Testis (tissue), 3 donors: Measurements from ENCODE around the gene MB21D2. TPM values are rescaled to one million over a fixed set of nuclear protein-coding genes. Genes with fewer than 3 reads are reported as not detected.

ENCODE experiments used
- DNase-seq: peaks from one replicate; pipeline ENCODE4 v3.0.0-alpha.2; 2019
- H3K27ac ChIP-seq, 2 donors: fragments of 200-600 bp; sonication (generic); one replicate each; pipeline ENCODE4 v1.5.1; 2019
- H3K27me3 ChIP-seq: fragments of 200-600 bp; sonication (generic); one replicate; pipeline ENCODE4 v1.5.1; 2019
- H3K36me3 ChIP-seq: fragments of 200-600 bp; sonication (generic); one replicate; pipeline ENCODE4 v1.5.1; 2017; ENCODE audit warnings: low read depth; ENCODE audit errors: missing control alignments
- H3K4me1 ChIP-seq: fragments of 200-600 bp; sonication (generic); one replicate; pipeline ENCODE4 v1.5.1; 2019
- H3K4me3 ChIP-seq, 2 donors: fragments of 200-600 bp; sonication (generic); one replicate each; pipeline ENCODE4 v1.5.1; 2017 to 2019
- H3K9me3 ChIP-seq: fragments of 200-600 bp; sonication (generic); one replicate; pipeline ENCODE4 v1.5.1; 2017
- POLR2A ChIP-seq: fragments of 450-650 bp; IDR thresholded peaks from one replicate; pipeline ENCODE4 v1.6.1; 2017; ENCODE audit warnings: antibody characterized with exemption, mild to moderate bottlenecking, moderate library complexity
- WGBS, 2 donors: methylation state at CpG; one replicate each; pipeline ENCODE4 v1.1.5; 2018; 5-methylcytosine and 5-hydroxymethylcytosine counted together
- intact Hi-C: fragments of 100-400 bp; cut with DNase I; formaldehyde crosslinking; loops from one replicate; pipeline ENCODE4 v1.15.1; 2023; ENCODE audit warnings: low total_unique reads
- polyA plus RNA-seq: library from polyadenylated mRNA; stranded (reverse); fragments of 350-450 nt; fragmentation: Illumina TruSeq; extraction: RNeasy Lipid Tissue Mini Kit (QIAGEN cat#74804); gene quantifications from one replicate; pipeline ENCODE4 v1.2.3, GENCODE V29; 2014; ENCODE audit warnings: low read depth, low replicate concordance; ENCODE audit not compliant: insufficient read depth
- total RNA-seq, 2 donors: library from RNA; depleted of rRNA; stranded (reverse); fragments of >200 nt; gene quantifications; one replicate each; pipeline ENCODE4 v1.2.3, GENCODE V29; 2016
- TF ChIP-seq, protein P1 (sequence below), 3 experiments: fragments of 450-650 bp in 2 of 3; fragments of 200-600 bp in 1 of 3; sonication (generic) in 1 of 3; IDR thresholded peaks; one replicate each; pipeline ENCODE4 v1.5.1; 2016 to 2019; ENCODE audit warnings: antibody characterized with exemption in 3 of 3, mild to moderate bottlenecking in 2 of 3, moderate library complexity in 1 of 3

MB21D2 gene
- total and polyA plus RNA-seq, 3 donors from 2014 or later = 13.4 to 29.2 (median 23.9) TPM

DNA sequence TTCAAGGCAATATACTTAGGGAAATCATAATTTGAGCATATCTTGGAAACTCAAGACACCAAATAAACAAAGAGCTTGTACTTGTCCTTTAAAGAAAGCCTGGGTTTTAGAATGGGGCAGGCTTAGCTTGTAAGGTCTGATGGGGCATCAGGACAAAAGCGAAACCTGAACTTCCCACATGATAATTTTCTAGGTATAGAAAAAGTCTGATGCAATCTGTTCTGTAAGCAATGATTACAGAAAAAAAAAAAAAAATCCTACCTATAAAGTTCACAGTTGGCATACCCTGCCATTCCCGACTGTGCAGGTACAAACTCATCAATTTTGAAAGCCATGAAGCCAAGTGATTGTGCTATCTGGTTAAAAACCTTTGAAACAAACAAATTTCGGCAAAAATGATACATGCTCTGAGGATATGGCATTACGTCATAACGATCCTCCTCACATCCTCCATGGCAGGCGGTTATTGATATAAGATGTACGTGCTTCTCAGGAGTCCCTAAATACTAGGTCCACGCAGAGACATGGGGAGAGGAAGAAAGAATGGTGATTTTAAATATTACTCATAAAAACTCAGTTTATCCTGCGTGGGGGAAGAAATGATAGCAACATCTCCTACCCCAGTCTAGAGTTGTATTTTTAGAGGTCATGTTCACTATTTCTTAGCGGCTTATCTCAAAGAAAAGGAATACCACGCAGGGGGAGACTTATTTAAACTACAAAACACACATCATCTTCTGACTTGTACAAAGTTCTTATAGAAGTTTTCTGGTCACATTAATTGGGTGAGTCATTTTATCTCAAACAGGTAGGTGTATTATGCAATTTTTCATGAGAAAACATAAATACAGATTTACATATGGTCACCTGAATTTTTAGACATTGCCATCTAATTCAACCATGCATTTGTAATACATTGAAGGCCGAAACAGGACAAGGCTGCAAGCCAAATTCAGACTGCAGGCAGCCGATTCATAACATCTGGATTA, 27.0 kb downstream of the MB21D2 start:
- Histone ChIP-seq H3K36me3 (no peaks in the 10 kb centered on the region), H3K4me1 (peaks cover 10% of the 10 kb centered on the region), H3K9me3 (no peaks in the 10 kb centered on the region), H3K4me3 (no peak overlapping the region), H3K27me3 (no peaks in the 10 kb centered on the region), H3K27ac (no peak overlapping the region)
- intact Hi-C loops = no loop called here
- 86 to 89% methylated on average over 13 of the region's 13 CpGs for WGBS, 2 donors
- no peak for DNase-seq
- TF ChIP-seq, protein P1, sequence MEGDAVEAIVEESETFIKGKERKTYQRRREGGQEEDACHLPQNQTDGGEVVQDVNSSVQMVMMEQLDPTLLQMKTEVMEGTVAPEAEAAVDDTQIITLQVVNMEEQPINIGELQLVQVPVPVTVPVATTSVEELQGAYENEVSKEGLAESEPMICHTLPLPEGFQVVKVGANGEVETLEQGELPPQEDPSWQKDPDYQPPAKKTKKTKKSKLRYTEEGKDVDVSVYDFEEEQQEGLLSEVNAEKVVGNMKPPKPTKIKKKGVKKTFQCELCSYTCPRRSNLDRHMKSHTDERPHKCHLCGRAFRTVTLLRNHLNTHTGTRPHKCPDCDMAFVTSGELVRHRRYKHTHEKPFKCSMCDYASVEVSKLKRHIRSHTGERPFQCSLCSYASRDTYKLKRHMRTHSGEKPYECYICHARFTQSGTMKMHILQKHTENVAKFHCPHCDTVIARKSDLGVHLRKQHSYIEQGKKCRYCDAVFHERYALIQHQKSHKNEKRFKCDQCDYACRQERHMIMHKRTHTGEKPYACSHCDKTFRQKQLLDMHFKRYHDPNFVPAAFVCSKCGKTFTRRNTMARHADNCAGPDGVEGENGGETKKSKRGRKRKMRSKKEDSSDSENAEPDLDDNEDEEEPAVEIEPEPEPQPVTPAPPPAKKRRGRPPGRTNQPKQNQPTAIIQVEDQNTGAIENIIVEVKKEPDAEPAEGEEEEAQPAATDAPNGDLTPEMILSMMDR (IDR thresholded peaks at IDR 0.05) = no peak
- TF ChIP-seq POLR2A = no peak

DNA sequence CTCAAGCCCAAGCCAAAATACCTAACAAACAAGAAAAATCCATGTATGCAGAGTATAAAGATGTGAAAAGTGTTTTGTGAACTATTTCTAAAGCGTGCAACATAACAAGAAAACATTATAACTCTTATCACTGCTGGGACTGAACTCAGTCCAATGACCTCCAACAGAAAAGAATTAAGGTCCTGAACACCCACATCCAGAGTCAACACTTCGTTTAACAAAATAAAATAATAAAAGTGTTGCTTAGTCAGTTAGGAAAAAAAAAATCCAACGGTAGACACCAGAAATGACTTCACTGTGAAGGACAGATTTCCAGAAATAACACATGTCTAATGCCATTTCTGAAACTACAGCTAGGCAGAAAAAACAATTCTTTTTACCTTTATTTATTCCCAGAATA, 28.0 kb downstream of the MB21D2 start:
- H3K36me3 ChIP-seq = no peaks in the 10 kb centered on the region
- H3K9me3 ChIP-seq = no peaks in the 10 kb centered on the region
- no peak for TF ChIP-seq POLR2A
- TF ChIP-seq, protein P1 (IDR thresholded peaks at IDR 0.05) = no peak
- WGBS, 2 donors = 33 to 39% methylated on average over 3 of the region's 3 CpGs
- no peak for DNase-seq
- peaks cover 10% of the 10 kb centered on the region for H3K4me1 ChIP-seq
- H3K27me3 ChIP-seq = no peaks in the 10 kb centered on the region
- intact Hi-C loops = no loop called here
- H3K4me3 ChIP-seq = no peak overlapping the region
- H3K27ac ChIP-seq = peak overlapping the region in 1 of 2 donors; percentile 9

DNA sequence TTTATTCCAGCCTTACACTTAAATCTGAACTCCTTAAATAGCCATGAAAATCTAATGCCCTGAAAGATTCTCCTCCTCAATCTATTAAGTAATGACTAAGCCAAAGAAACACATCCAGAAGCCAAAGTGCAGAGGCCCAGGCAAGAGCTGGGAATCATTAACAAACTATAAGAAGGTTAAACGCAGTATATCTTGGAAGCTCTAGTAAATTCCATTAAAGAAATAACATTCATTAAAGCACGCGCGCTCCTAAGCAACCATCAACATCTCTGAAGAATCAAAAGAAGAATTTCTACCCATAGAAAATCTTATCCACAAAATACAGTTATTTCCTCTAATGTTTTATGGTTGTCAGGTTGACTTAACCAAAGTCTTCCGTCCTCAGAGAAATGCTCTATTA, 29.5 kb downstream of the MB21D2 start:
- DNase-seq = no peak
- H3K9me3 ChIP-seq = no peaks in the 10 kb centered on the region
- H3K4me1 ChIP-seq = peaks cover 10% of the 10 kb centered on the region
- no peaks in the 10 kb centered on the region for H3K27me3 ChIP-seq
- 92 to 96% methylated on average over 5 of the region's 5 CpGs for WGBS, 2 donors
- H3K27ac ChIP-seq = no peak overlapping the region
- intact Hi-C loops = no loop called here
- no peaks in the 10 kb centered on the region for H3K36me3 ChIP-seq
- no peak overlapping the region for H3K4me3 ChIP-seq
- TF ChIP-seq POLR2A = no peak
- TF ChIP-seq, protein P1 (IDR thresholded peaks at IDR 0.05) = no peak

DNA sequence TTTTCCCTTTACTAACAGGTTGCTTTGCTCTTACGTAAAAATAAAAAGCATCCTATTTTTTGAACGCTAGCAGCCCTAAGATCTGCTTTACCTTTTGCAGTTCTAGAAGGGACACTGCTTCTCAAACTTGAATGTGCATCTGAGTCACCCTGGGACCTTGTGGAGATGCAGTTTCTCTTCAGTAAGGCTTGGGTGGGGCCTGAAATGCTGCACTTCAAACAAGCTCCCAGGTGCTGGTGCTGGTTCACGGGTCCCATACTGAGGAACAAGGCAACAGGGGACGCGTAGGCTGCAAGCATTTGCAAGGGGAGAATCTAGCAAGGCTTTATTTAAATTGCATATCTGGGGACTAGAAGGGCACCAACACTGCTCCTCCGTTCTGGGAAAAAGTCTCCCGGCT, 30.0 kb downstream of the MB21D2 start:
- Histone ChIP-seq H3K4me3 (no peak overlapping the region), H3K36me3 (no peaks in the 10 kb centered on the region), H3K4me1 (peaks cover 10% of the 10 kb centered on the region), H3K27me3 (no peaks in the 10 kb centered on the region), H3K9me3 (no peaks in the 10 kb centered on the region), H3K27ac (no peak overlapping the region)
- WGBS, 2 donors = 94 to 95% methylated on average over 7 of the region's 7 CpGs
- no peak for TF ChIP-seq POLR2A
- TF ChIP-seq, protein P1 (IDR thresholded peaks at IDR 0.05) = no peak
- intact Hi-C loops = no loop called here
- no peak for DNase-seq
